Effector memory CD8-positive, alpha-beta T cell (primary cell): ENCODE measurements around the gene ZNF618.

ENCODE experiments used
- ATAC-seq: fragments of 150-1000 bp; cut with Tn5 transposase; replicated peaks from 2 replicates; pipeline ENCODE4 v1.10.0; 2021; ENCODE audit warnings: mild to moderate bottlenecking, moderate library complexity
- DNase-seq, 3 experiments: peaks; one replicate each; pipeline ENCODE4 v3.0.0; 2021
- H3K27ac Mint-ChIP-seq, 2 donors: one replicate each; pipeline ENCODE4 v1.8.0; 2022; ENCODE audit warnings: mild to moderate bottlenecking in 2 of 2, mixed read lengths in 2 of 2, moderate library complexity in 2 of 2
- H3K27me3 Mint-ChIP-seq, 2 donors: one replicate each; pipeline ENCODE4 v1.8.0; 2022; ENCODE audit warnings: mixed read lengths in 2 of 2
- H3K36me3 Mint-ChIP-seq: one replicate; pipeline ENCODE4 v1.8.0; 2022; ENCODE audit warnings: mild to moderate bottlenecking, moderate library complexity, mixed read lengths; ENCODE audit not compliant: insufficient read depth
- H3K4me1 Mint-ChIP-seq, 2 donors: one replicate each; pipeline ENCODE4 v1.8.0; 2022; ENCODE audit warnings: low read depth in 2 of 2, mixed read lengths in 2 of 2
- H3K4me3 Mint-ChIP-seq, 2 donors: one replicate each; pipeline ENCODE4 v1.8.0; 2022; ENCODE audit warnings: mild to moderate bottlenecking in 2 of 2, mixed read lengths in 2 of 2, moderate library complexity in 2 of 2
- H3K9me3 Mint-ChIP-seq, 2 donors: one replicate each; pipeline ENCODE4 v1.8.0; 2022; ENCODE audit warnings: mixed read lengths in 2 of 2

ZNF618 gene

GRCh38 chr9:114096866-114097612 is 220.9 kb downstream of the ZNF618 start:
- peaks cover 57 to 81% of the 10 kb centered on the region in 2 donors for H3K27me3 Mint-ChIP-seq
- H3K27ac Mint-ChIP-seq: peak overlapping the region in 1 of 2 donors; percentile 11
- no peak for DNase-seq
- H3K9me3 Mint-ChIP-seq: peaks cover 0 to 6% of the 10 kb centered on the region in 2 donors
- peaks cover 8 to 11% of the 10 kb centered on the region in 2 donors for H3K4me1 Mint-ChIP-seq
- H3K36me3 Mint-ChIP-seq: no peaks in the 10 kb centered on the region
- ATAC-seq: no peak
- H3K4me3 Mint-ChIP-seq: peak overlapping the region; percentile 11 to 68

GRCh38 chr9:114097613-114098020 is 221.5 kb downstream of the ZNF618 start:
- Mint-ChIP-seq H3K4me3 (peak overlapping the region; percentile 44 to 68), H3K4me1 (peaks cover 8 to 11% of the 10 kb centered on the region in 2 donors), H3K9me3 (peaks cover 0 to 8% of the 10 kb centered on the region in 2 donors), H3K27ac (peak overlapping the region in 1 of 2 donors; percentile 51), H3K27me3 (peaks cover 58 to 82% of the 10 kb centered on the region in 2 donors), H3K36me3 (no peaks in the 10 kb centered on the region)
- ATAC-seq: no peak
- DNase-seq: no peak

DNA sequence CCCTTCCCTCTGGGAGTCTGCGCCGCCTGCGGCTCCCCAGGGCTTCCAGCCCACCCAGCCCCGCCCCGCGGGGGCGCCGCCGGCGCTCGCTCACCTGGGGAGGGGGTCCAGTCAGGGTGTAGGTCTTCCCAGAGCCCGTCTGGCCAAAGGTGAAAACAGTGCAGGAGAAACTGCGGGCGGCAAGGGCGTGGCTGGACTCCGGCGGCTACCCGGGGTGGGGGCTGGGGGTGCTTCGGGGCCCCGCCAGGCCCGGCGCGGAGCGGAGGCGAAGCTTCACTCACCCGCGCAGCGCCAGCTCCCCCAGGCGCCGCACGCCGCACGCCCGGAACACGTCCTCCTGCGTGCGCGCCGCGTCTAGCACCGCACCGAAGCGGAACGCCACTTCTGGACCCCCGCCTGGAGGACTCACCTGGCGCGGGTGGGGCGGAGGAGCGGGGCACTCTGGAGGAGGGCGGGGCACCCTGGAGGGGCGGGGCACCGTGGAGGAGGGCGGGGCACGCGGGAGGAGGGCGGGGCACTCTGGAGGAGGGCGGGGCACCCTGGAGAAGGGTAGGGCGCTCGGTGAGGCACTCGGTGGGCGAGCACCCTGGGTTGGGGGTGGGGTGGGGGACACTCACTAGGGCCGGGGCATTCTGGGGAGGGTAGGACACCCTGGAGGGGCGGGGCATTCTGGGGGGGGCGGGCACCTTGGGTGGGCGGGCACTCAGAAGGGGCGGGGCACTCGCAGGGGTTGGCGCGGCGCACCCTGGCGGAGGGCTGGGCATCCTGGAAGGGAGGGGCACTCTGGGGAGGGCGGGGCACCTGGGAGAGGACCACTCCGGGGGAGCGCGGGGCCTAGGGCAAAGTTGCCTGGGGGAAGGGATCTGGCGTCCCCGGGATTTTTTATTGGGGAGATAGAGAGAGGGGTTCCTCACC is 222.2 kb downstream of the ZNF618 start:
- ATAC-seq (peak; percentile 49), DNase-seq (no peak)
- Mint-ChIP-seq H3K4me1 (peaks cover 8 to 11% of the 10 kb centered on the region in 2 donors), H3K4me3 (peak overlapping the region; percentile 44 to 68), H3K27ac (peak overlapping the region in 1 of 2 donors; percentile 51), H3K9me3 (peaks cover 0 to 8% of the 10 kb centered on the region in 2 donors), H3K27me3 (peaks cover 55 to 82% of the 10 kb centered on the region in 2 donors), H3K36me3 (no peaks in the 10 kb centered on the region)

DNA sequence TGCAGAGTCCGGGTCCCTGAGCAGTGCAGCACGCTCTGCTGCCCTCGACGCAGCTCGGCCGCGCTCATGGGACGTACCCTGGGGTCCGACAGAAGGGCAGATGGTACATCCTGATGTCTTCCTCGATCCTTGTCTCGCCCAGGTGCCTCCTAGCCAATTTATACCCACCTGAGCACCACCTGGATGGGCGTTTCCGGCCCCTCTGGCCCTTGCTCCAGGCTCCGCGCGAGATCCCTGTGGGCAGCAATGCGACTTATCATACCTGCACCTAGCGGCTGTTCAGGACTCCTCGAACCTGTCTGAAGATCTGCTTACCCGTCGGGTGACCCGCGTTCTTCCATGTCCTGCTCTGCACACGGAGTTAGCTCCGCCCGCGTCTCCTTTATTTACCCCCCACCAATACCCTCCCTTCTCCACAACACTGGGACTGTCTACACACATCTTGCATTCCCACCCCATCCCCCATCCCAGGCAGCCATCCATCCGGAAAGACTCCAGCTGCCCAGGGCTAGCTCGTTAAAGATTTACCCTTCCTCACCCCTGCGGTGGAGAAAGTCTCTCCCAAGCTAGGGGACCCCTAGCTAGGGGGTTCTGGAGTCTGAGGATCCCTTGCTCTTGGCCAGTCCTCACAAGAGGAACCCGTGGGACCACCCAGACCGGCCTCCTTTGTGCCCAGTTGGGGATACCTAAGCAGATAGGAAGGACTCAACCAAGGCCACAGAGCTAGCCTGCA is 223.0 kb downstream of the ZNF618 start, which contains the start of gene KIF12:
Gene KIF12, minus strand, starts transcription at position 357 of the 733 bp plus-strand sequence. Its CDS starts 16 bp downstream, at position 341.
- peak within 1 kb of the TSS; percentile 14 to 63 for H3K4me3 Mint-ChIP-seq
- H3K4me1 Mint-ChIP-seq: peaks cover 8 to 11% of the 10 kb centered on the region in 2 donors
- ATAC-seq (no peak), DNase-seq (no peak)
- peaks cover 49 to 77% of the 10 kb centered on the region in 2 donors for H3K27me3 Mint-ChIP-seq
- peaks cover 0 to 8% of the 10 kb centered on the region in 2 donors for H3K9me3 Mint-ChIP-seq
- no peaks in the 10 kb centered on the region for H3K36me3 Mint-ChIP-seq
- H3K27ac Mint-ChIP-seq: no peak within 1 kb of the TSS

DNA sequence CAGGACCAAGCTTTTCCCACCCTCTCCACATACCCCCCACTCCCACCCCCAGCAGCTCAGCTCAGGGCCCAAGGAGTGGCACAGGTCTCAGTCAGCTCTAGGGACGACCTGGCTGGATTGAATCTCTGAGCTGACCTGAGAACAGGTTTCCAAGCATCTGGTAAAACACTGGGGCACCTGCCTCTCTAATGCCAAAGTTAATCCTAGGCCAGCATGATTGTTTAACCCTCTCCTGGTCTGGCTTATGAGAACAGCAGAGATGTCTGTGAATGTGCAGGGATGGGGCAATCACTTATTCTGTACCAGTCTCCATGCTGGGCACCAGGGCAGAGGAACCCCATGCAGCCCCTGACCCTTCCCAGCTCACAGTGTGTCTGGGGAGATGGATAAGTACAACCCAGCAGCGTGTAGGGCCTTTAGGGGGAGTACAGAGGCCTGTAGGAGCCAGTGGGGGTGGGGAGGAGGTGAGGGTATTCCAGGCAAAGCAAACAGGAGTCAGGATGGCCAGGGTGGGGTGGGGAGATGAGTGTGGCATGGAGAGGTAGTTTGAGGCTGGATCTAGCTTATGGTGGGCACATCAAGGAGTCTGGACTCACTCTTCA is 223.7 kb downstream of the ZNF618 start:
- H3K4me1 Mint-ChIP-seq: peaks cover 8 to 11% of the 10 kb centered on the region in 2 donors
- peak overlapping the region in 1 of 2 donors; percentile 63 for H3K4me3 Mint-ChIP-seq
- ATAC-seq (no peak), DNase-seq (no peak)
- no peaks in the 10 kb centered on the region for H3K36me3 Mint-ChIP-seq
- peaks cover 45 to 71% of the 10 kb centered on the region in 2 donors for H3K27me3 Mint-ChIP-seq
- H3K27ac Mint-ChIP-seq: no peak overlapping the region
- H3K9me3 Mint-ChIP-seq: peaks cover 0 to 8% of the 10 kb centered on the region in 2 donors

DNA sequence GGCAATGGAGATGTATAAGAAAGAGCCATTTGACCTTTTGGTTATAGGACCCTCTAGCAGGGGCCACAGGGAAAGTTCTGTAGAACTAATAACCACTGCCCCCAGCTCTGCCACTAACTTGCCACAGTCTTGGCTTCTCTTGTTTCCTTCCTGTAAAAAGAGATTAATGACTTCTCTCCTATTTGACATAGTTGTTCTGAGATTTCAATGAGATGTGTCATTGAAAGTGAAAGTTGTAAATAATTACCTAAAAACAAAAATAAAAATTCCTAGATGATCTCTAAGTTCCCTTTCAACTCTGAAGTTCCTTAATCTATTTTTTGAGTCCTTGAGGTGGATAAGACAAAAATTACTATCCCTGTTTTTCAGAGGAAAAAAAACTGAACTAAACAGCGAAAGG is 224.4 kb downstream of the ZNF618 start:
- H3K9me3 Mint-ChIP-seq: peaks cover 0 to 8% of the 10 kb centered on the region in 2 donors
- H3K36me3 Mint-ChIP-seq: no peaks in the 10 kb centered on the region
- peaks cover 40 to 63% of the 10 kb centered on the region in 2 donors for H3K27me3 Mint-ChIP-seq
- ATAC-seq: no peak
- peaks cover 8 to 11% of the 10 kb centered on the region in 2 donors for H3K4me1 Mint-ChIP-seq
- no peak for DNase-seq
- no peak overlapping the region for H3K27ac Mint-ChIP-seq
- H3K4me3 Mint-ChIP-seq: no peak overlapping the region

DNA sequence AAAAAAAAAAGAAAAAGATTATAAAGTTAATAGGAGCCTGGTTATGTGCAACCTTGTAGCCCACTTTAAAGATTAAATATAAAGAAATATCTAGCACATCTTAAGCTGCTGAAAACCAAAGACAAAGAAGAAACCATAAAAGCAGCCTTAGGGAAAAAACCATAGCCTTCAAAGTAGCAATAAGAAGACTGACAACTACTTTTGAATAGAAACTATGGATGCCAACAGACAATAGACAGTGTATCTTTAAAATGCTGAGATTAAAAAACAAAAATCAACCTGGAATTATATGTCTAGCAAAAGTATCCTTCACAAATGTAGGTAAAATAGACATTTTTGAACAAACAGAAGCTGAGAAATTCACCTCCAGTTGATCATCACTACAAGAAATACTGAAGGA is 226.4 kb downstream of the ZNF618 start:
- Mint-ChIP-seq H3K4me1 (peaks cover 2 to 3% of the 10 kb centered on the region in 2 donors), H3K9me3 (peaks cover 0 to 8% of the 10 kb centered on the region in 2 donors), H3K27ac (no peak overlapping the region), H3K36me3 (no peaks in the 10 kb centered on the region), H3K27me3 (peaks cover 21 to 43% of the 10 kb centered on the region in 2 donors), H3K4me3 (no peak overlapping the region)
- DNase-seq: no peak
- ATAC-seq: no peak

DNA sequence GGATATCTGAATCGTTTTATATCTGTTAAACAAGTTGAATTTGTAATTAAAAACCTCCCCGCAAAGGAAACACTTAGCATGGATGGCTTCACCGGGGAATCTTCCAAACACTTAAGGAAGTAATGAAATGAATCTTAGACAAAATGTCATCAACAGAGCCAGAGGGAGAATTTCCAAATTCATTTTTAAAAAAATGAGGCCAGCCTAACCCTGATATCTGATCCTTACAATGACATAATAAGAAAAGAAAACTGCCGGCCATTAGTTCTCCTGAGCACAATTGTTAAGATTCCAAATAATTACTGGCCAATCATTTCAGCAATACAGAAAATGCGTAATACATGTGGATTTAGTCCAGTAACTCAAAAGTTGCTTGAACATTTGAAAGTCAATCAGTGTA is 229.1 kb downstream of the ZNF618 start:
- ATAC-seq (no peak), DNase-seq (no peak)
- H3K9me3 Mint-ChIP-seq: peaks cover 0 to 8% of the 10 kb centered on the region in 2 donors
- no peak overlapping the region for H3K27ac Mint-ChIP-seq
- no peak overlapping the region for H3K4me3 Mint-ChIP-seq
- H3K36me3 Mint-ChIP-seq: no peaks in the 10 kb centered on the region
- H3K27me3 Mint-ChIP-seq: peaks cover 12 to 35% of the 10 kb centered on the region in 2 donors
- no peaks in the 10 kb centered on the region for H3K4me1 Mint-ChIP-seq
